22Rv1 (cell line): ENCODE results near the gene BTBD19.

Experiments used
- H3K27ac ChIP-seq: fragments of 450-650 bp; 2 replicates; pipeline ENCODE4 v1.5.1; 2017
- ZFX ChIP-seq: fragments of 450-650 bp; IDR thresholded peaks from 2 replicates; pipeline ENCODE4 v1.6.1; 2017; ENCODE audit warnings: antibody characterized with exemption, borderline replicate concordance
- TF ChIP-seq, protein P1 (sequence below): fragments of 450-650 bp; IDR thresholded peaks from 2 replicates; pipeline ENCODE4 v1.5.1; 2017; ENCODE audit warnings: mild to moderate bottlenecking

The BTBD19 gene

DNA sequence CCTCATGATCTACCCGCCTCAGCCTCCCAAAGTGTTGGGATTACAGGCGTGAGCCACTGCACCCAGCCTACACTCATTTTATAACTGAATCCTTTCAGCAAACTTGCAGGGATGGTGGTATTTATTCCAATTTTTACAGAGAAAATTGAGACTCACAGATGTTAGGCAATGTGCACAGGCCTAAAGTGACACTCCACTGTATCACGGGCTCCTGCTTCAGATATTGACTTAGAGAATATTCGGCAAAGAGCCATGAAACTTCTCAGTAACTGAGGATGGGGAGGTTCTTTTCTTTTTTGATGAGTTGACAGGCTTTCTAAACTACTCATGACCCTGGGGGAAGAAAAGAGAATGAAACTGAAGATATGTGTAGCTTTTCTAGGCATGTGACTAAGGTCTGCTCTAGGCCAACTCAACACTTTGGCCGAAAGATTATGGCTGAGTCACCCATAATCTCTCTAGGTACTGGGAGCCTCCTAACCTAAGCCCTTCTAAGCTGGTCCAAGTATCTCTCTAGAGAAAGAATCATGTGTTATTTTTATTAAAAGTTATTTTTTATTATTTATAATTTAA lies 54.6 kb downstream of the BTBD19 start:
- no peak overlapping the region for H3K27ac ChIP-seq
- no peak for TF ChIP-seq ZFX
- TF ChIP-seq, protein P1, sequence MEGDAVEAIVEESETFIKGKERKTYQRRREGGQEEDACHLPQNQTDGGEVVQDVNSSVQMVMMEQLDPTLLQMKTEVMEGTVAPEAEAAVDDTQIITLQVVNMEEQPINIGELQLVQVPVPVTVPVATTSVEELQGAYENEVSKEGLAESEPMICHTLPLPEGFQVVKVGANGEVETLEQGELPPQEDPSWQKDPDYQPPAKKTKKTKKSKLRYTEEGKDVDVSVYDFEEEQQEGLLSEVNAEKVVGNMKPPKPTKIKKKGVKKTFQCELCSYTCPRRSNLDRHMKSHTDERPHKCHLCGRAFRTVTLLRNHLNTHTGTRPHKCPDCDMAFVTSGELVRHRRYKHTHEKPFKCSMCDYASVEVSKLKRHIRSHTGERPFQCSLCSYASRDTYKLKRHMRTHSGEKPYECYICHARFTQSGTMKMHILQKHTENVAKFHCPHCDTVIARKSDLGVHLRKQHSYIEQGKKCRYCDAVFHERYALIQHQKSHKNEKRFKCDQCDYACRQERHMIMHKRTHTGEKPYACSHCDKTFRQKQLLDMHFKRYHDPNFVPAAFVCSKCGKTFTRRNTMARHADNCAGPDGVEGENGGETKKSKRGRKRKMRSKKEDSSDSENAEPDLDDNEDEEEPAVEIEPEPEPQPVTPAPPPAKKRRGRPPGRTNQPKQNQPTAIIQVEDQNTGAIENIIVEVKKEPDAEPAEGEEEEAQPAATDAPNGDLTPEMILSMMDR, result no peak
